Activated CD4-positive, alpha-beta memory T cell treated with anti-CD3 and anti-CD28 coated beads for 36 hours (primary cell): ENCODE measurements around the gene MCRS1. TPM values are rescaled to one million over a fixed set of nuclear protein-coding genes. Genes with fewer than 3 reads are reported as not detected.
A peak's percentile ranks its signal among the peaks of the same experiment; 100 is the strongest.
"Not testable (repeated sequence)": the region's sequence is repeated elsewhere in the genome, so short reads cannot be mapped to it uniquely, and the experiment has no call there.

Experiments
- CTCF ChIA-PET: fragments of 350-600 bp; sonication (Branson Sonifier 250); formaldehyde crosslinking; loops from one replicate; lab custom pipeline; 2021; ENCODE audit warnings: antibody characterized with exemption, inconsistent platforms; lab: Charles Lee
- POLR2A ChIA-PET: fragments of 350-600 bp; sonication (Branson Sonifier 250); formaldehyde crosslinking; loops from one replicate; lab custom pipeline; 2021; ENCODE audit warnings: antibody characterized with exemption; lab: Charles Lee
- DNase-seq: peaks from one replicate; pipeline ENCODE4 v3.0.0-alpha.2; 2020
- H3K27ac Mint-ChIP-seq: one replicate; pipeline ENCODE4 v1.8.0; 2021; ENCODE audit warnings: mixed read lengths
- H3K27me3 Mint-ChIP-seq: one replicate; pipeline ENCODE4 v1.8.0; 2021; ENCODE audit warnings: mixed read lengths
- H3K36me3 Mint-ChIP-seq: one replicate; pipeline ENCODE4 v1.8.0; 2021; ENCODE audit warnings: mixed read lengths
- H3K4me1 Mint-ChIP-seq: one replicate; pipeline ENCODE4 v1.8.0; 2021; ENCODE audit warnings: low read depth, mixed read lengths
- H3K4me3 Mint-ChIP-seq: one replicate; pipeline ENCODE4 v1.8.0; 2021; ENCODE audit warnings: mild to moderate bottlenecking, mixed read lengths
- H3K9me3 Mint-ChIP-seq: one replicate; pipeline ENCODE4 v1.8.0; 2021; ENCODE audit warnings: mixed read lengths
- intact Hi-C: fragments of 100-400 bp; cut with micrococcal nuclease; formaldehyde crosslinking; loops from one replicate; pipeline ENCODE4 v1.15.1; 2023
- total RNA-seq, 2 experiments: library from RNA; stranded (reverse); gene quantifications; one replicate each; pipeline ENCODE4 v1.2.3, GENCODE V29; 2021

The MCRS1 gene, protein sequence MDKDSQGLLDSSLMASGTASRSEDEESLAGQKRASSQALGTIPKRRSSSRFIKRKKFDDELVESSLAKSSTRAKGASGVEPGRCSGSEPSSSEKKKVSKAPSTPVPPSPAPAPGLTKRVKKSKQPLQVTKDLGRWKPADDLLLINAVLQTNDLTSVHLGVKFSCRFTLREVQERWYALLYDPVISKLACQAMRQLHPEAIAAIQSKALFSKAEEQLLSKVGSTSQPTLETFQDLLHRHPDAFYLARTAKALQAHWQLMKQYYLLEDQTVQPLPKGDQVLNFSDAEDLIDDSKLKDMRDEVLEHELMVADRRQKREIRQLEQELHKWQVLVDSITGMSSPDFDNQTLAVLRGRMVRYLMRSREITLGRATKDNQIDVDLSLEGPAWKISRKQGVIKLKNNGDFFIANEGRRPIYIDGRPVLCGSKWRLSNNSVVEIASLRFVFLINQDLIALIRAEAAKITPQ
- 10 to 100 TPM; 52.3 to 56.8 TPM for total RNA-seq

DNA sequence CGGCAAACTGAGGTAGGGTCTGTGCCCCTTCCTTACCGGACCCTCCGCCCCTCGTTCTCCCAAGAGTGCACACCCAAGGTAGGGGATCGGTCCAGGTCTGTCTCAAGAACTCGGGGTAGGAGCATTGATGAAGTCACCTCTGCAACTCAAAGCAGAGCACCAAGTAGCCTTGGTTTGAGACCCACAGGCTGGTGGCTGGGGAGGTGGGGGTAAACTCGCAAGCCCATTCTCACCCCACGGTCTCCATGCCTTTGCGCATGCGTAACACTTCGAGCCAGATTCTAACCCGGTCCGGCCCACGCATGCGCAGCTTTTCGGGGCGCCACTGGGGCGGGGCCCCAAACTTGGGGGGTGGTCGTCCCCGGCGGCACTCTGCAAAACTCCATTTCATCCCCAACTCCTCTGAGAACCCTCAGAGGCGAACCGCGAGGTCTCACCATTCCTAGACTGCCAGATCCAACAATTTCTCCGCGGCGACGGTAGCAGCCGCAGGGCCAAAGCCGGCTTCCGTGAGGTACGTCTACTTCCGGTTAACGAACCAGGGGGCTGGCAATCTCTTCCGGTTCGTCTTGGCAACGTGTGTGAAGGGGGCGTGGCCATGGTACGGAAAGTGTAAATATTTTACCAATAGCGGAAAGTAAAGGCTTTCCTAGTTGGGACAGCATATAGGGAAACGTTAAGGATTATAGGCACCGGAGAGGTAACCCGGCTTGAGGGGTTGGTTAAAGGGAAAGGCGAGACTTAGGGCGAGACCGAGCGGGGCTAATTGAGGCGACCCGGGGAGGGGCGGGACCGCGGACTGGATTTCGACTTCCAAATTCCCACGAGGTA, at the start of gene MCRS1:
Gene MCRS1, minus strand, starts transcription at position 532 of the 831 bp plus-strand sequence. CDS start 1,411 bp downstream, outside the sequence.
- ChIA-PET CTCF (interaction anchor here (0.6 to 1.5 kb wide), 11 partner anchors 13 to 220 kb away, joined by 3 to 7 read pairs (median 4); partner anchors contain the start of gene PRPF40B), POLR2A (interaction anchor here (0.5 to 2.5 kb wide), 5 partner anchors 15 to 315 kb away, joined by 3 to 7 read pairs (median 4); partner anchors contain the start of genes FMNL3 and SPATS2)
- no peaks in the 10 kb centered on the region for H3K27me3 Mint-ChIP-seq
- H3K4me3 Mint-ChIP-seq = peak within 1 kb of the TSS; percentile 98
- H3K27ac Mint-ChIP-seq = peak within 1 kb of the TSS; percentile 96
- intact Hi-C loops = loop anchor here (1.0 to 2.0 kb wide), 3 partner anchors 54 to 201 kb away; partner anchors contain the start of genes SPATS2 and TMBIM6
- peaks cover 11% of the 10 kb centered on the region for H3K36me3 Mint-ChIP-seq
- DNase-seq = peak; percentile 90
- peaks cover 47% of the 10 kb centered on the region for H3K4me1 Mint-ChIP-seq
- no peaks in the 10 kb centered on the region for H3K9me3 Mint-ChIP-seq

DNA sequence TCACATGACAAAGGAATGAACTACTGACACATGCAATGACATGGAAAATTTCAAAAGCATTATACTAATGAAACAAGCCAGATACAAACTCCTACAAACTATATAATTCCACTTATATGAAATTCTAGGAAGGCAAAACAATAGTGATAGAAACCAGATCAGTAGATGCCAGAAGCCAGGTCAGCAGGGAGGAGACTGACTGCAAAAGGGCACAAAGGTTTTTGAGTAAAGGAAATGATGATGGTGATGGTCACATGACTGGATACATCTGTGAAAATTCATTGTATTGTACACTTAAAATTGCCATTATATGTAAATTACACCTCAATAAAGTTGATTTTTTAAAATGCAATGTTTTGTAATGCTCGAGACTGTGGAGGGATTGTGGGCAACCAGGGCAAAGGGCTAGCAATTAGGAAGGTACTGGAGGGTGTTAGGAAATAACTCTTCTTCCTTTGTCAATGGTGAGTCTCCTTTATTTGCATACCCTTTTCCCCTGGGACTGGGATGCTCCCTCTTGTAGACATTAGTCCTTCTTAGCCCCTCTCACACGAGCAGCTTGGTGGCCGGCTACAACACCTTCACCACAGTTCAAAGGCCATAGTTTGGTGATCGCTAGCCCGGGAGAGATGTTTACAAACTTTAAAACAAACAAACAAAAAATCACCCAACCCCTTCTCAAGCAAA, 48.7 kb upstream of the MCRS1 start:
- CTCF ChIA-PET = interaction anchor here (0.6 kb wide), 1 partner anchor 106 kb away, joined by 3 read pairs; no protein-coding TSS in a partner anchor

DNA sequence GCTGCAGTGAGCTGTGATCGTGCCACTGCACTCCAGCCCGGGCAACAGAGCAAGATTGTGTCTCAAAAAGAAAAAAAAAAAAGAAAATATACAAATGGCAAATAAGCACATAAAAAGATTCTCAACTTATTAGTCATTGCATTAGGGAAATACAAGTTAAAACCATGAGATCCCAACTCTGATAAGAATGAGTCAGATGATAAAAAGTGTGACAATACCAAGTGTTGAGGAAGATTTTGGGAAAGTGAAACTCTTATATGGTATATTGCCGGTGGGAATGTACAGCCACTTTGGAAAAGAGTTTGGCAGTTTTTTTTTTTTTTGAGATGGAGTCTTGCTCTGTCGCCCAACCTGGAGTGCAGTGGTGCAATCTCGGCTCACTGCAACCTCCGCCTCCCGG, 47.8 kb upstream of the MCRS1 start:
- Mint-ChIP-seq H3K27ac (no peak overlapping the region), H3K4me3 (no peak overlapping the region), H3K27me3 (peaks cover 6% of the 10 kb centered on the region), H3K4me1 (no peaks in the 10 kb centered on the region), H3K36me3 (no peaks in the 10 kb centered on the region), H3K9me3 (no peaks in the 10 kb centered on the region)
- intact Hi-C loops = no loop called here
- DNase-seq = no peak
- POLR2A ChIA-PET = no interaction called here
- CTCF ChIA-PET = no interaction called here

More for the DNA sequence above, 48.7 kb upstream of the MCRS1 start:
- no peak for DNase-seq
- peaks cover 5% of the 10 kb centered on the region for H3K4me1 Mint-ChIP-seq
- H3K27ac Mint-ChIP-seq = no peak overlapping the region
- H3K9me3 Mint-ChIP-seq = no peaks in the 10 kb centered on the region
- H3K36me3 Mint-ChIP-seq = no peaks in the 10 kb centered on the region
- POLR2A ChIA-PET = no interaction called here
- H3K4me3 Mint-ChIP-seq = no peak overlapping the region
- H3K27me3 Mint-ChIP-seq = peaks cover 6% of the 10 kb centered on the region
- intact Hi-C loops = no loop called here

DNA sequence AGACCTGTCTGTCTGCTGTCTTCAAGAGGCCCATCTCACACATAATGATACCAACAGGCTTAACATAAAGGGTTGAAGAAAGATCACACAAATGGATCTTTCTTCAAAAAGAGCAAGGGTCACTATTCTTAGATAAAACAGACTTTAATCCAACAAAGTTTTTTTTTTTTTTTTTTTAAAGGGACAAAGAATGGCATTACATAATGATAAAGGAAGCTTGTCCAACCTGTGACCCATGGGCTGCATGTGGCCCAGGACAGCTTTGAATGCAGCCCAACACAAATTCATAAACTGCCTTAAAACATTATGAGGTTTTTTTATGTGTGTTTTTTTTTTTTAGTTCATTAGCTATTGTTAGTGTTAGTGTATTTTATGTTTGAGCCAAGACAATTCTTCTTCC, 44.3 kb upstream of the MCRS1 start:
- no peaks in the 10 kb centered on the region for H3K4me1 Mint-ChIP-seq
- H3K27ac Mint-ChIP-seq = no peak overlapping the region
- peaks cover 4% of the 10 kb centered on the region for H3K9me3 Mint-ChIP-seq
- POLR2A ChIA-PET = interaction anchor here (0.7 kb wide), 1 partner anchor 9 kb away, joined by 3 read pairs; no protein-coding TSS in a partner anchor
- CTCF ChIA-PET = interaction anchor here (0.7 to 1.2 kb wide), 2 partner anchors 98 to 108 kb away, joined by 3 read pairs; no protein-coding TSS in a partner anchor
- intact Hi-C loops = no loop called here
- no peaks in the 10 kb centered on the region for H3K36me3 Mint-ChIP-seq
- no peak for DNase-seq
- H3K27me3 Mint-ChIP-seq = peaks cover 3% of the 10 kb centered on the region
- H3K4me3 Mint-ChIP-seq = no peak overlapping the region

DNA sequence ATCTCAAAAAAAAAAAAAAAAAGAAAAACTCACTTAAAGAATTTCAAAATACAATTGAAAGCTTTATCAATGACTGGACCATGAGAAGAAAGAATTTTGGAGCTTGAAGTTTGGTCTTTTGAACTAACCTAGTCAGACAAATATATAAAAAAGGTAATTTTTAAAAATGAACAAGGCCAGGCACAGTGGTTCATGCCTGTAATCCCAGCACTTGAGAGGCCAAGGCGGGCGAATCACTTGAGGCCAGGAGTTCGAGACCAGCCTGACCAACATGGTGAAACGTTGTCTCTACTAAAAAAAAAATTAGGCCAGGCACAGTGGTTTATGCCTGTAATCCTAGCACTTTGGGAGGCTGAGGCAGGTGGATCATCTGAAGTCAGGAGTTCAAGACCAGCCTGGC, 42.8 kb upstream of the MCRS1 start:
- H3K27me3 Mint-ChIP-seq, H3K9me3 Mint-ChIP-seq, H3K4me1 Mint-ChIP-seq, intact Hi-C loops, H3K4me3 Mint-ChIP-seq, DNase-seq, H3K27ac Mint-ChIP-seq, H3K36me3 Mint-ChIP-seq: not testable (repeated sequence)
- CTCF ChIA-PET = interaction anchor here (1.2 kb wide), 1 partner anchor 97 kb away, joined by 3 read pairs; no protein-coding TSS in a partner anchor
- POLR2A ChIA-PET = interaction anchor here (0.6 kb wide), 1 partner anchor 614 kb away, joined by 3 read pairs; no protein-coding TSS in a partner anchor

DNA sequence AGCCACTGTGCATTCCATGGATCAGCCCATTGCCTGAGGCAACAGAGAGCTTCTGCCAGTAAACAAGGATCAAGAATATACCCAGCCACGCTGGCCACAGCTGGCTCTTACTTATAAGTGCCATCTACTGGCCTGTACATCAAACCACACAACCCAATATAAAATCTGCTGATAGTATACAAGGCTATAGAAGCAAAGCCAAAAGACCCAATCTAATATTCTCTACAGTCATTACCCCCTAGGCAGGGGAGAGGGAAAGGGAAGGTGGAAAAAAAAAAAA, 41.9 kb upstream of the MCRS1 start:
- ChIA-PET POLR2A (no interaction called here), CTCF (no interaction called here)
- no peaks in the 10 kb centered on the region for H3K4me1 Mint-ChIP-seq
- intact Hi-C loops = no loop called here
- DNase-seq = no peak
- H3K27me3 Mint-ChIP-seq = peaks cover 2% of the 10 kb centered on the region
- H3K4me3 Mint-ChIP-seq = no peak overlapping the region
- no peaks in the 10 kb centered on the region for H3K36me3 Mint-ChIP-seq
- H3K9me3 Mint-ChIP-seq = peaks cover 4% of the 10 kb centered on the region
- H3K27ac Mint-ChIP-seq = no peak overlapping the region

DNA sequence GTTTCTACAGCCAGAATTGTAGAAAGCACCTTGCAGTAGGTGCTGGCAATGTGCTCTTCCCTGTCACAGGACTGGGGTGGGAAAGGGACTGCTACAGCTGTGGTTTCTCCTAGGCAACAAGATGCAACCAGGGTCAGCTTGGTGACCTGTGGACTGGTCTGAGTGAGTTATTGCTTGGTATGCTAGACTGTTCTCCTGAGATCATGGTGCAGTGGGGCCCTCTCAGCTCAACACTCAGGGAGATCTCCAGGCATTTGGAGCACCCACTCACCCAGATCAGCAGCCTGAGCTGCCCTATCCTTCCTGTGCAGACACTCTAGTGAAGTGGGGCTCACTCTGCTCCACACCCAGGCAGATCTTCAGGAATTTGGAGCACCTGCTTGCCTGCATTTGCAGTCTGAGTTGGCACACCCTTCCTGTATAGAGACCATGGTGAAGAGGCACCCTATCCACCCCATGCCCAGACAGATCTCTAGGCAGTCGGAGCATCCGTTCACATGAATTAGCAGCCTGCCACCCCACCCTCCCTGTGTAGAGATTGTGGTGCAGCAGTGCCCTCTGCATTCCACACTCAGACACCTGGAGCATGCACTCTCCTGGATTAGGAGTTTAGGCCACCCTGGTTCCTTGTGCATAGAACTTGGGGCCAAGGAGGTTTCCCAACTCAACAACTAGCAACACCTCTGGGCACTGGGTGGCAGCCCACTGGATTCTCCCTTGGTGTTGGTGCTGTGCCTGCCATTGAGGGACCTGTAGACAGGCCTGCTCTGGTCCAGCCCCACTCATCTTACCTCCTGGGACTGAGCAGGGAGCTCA, 41.3 kb upstream of the MCRS1 start:
- no peak for DNase-seq
- Mint-ChIP-seq H3K4me3 (no peak overlapping the region), H3K9me3 (peaks cover 4% of the 10 kb centered on the region), H3K4me1 (no peaks in the 10 kb centered on the region), H3K27me3 (peaks cover 2% of the 10 kb centered on the region), H3K27ac (no peak overlapping the region), H3K36me3 (no peaks in the 10 kb centered on the region)
- ChIA-PET CTCF (no interaction called here), POLR2A (no interaction called here)
- intact Hi-C loops = no loop called here

DNA sequence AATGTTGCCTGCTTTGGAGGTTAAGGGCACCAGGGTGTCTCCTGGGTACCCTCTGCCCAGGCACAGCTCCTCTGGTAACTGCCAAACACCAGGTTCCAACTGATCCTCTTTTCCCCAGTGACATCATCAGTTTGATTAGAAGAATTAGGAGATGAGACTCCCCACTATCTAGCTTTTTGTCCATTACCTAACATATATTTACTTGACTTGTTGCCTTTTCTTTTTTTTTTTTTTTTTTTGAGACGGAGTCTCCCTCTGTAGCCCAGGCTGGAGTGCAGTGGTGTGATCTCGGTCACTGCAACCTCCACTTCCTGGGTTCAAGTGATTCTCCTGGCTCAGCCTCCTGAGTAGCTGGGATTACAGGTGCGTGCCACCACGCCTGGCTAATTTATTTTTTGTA, 37.6 kb upstream of the MCRS1 start, which contains the start of gene FAM186B:
Gene FAM186B, minus strand, starts transcription at position 101 of the 400 bp plus-strand sequence. CDS start 162 bp downstream, outside the sequence.
- POLR2A ChIA-PET, H3K36me3 Mint-ChIP-seq, H3K4me3 Mint-ChIP-seq, H3K4me1 Mint-ChIP-seq, H3K9me3 Mint-ChIP-seq, H3K27me3 Mint-ChIP-seq, H3K27ac Mint-ChIP-seq, DNase-seq, intact Hi-C loops: not testable (repeated sequence)
- CTCF ChIA-PET = interaction anchor here (1.0 to 1.3 kb wide), 2 partner anchors 18 to 93 kb away, joined by 3 read pairs; partner anchors contain the start of gene PRPF40B

DNA sequence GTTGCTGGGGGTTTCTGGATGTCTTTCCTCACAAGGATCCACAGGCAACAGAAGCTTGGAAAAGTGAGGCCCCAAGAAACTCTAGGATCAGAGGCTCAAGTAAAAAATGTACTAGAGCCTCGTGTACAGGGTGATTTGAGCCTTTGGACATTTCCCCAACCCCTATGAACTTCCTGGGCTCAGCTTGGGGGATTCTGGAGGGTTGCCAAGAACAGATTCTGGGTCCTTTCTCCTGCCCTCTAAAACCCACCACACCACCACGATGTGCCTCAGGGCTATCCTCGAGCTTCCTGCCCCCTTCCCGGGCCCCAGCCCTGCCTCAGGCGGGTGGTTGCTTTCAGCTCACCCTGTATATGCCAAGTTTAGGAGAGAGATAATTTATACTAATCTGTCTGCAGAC, 36.9 kb upstream of the MCRS1 start:
- no peaks in the 10 kb centered on the region for H3K9me3 Mint-ChIP-seq
- POLR2A ChIA-PET = no interaction called here
- CTCF ChIA-PET = interaction anchor here (1.0 to 1.3 kb wide), 2 partner anchors 19 to 92 kb away, joined by 3 read pairs; partner anchors contain the start of gene PRPF40B
- H3K36me3 Mint-ChIP-seq = no peaks in the 10 kb centered on the region
- no peaks in the 10 kb centered on the region for H3K27me3 Mint-ChIP-seq
- no peak for DNase-seq
- H3K4me3 Mint-ChIP-seq = no peak overlapping the region
- no peak overlapping the region for H3K27ac Mint-ChIP-seq
- intact Hi-C loops = no loop called here
- H3K4me1 Mint-ChIP-seq = no peaks in the 10 kb centered on the region

DNA sequence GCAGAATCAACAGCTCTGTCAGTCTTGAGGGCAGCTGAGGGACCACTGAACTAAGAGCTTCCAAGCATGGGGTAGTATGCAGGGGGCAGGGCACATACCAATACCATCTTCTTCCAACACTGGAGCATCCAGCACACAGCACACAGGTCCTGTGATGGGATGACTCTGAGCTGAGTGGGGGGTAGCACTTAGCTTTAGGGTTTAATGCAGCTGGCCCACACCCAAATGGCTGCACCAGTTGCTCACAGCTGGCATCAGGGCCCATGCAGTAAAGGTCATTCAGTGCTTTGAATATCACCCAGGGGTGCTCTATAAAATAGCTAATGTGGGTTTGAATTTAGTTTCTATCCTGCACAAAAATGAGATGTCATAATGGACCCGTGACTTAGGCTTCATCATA, 35.8 kb upstream of the MCRS1 start:
- Mint-ChIP-seq H3K27ac (no peak overlapping the region), H3K27me3 (no peaks in the 10 kb centered on the region), H3K36me3 (no peaks in the 10 kb centered on the region), H3K9me3 (no peaks in the 10 kb centered on the region), H3K4me1 (no peaks in the 10 kb centered on the region), H3K4me3 (no peak overlapping the region)
- POLR2A ChIA-PET = no interaction called here
- CTCF ChIA-PET = interaction anchor here (2.8 kb wide), 1 partner anchor 23 kb away, joined by 10 read pairs; no protein-coding TSS in a partner anchor
- intact Hi-C loops = no loop called here
- no peak for DNase-seq

DNA sequence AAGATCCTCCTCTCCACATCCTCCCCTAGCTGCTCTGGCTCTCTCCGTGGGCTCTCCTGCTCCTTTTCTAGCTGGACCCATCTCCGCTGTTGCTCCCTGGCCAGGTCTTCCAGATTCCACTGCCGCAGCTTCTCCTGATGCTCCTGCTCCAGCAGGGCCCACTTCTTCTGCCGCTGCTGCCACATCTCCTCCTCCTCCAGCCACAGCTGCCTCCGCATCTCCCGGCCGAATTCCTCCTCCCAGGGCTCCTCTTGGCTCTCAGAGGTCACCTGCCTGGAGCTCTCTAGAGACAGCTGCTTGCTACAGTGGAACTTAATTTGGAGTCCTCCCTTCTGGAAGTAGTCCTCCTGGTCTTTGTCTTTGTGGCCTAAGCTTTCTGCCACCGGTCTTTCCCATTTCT, 32.0 kb upstream of the MCRS1 start:
- no peaks in the 10 kb centered on the region for H3K4me1 Mint-ChIP-seq
- POLR2A ChIA-PET = no interaction called here
- H3K4me3 Mint-ChIP-seq = no peak overlapping the region
- H3K27ac Mint-ChIP-seq = no peak overlapping the region
- H3K27me3 Mint-ChIP-seq = no peaks in the 10 kb centered on the region
- CTCF ChIA-PET = interaction anchor here (1.3 kb wide), 1 partner anchor 51 kb away, joined by 3 read pairs; no protein-coding TSS in a partner anchor
- no peaks in the 10 kb centered on the region for H3K36me3 Mint-ChIP-seq
- H3K9me3 Mint-ChIP-seq = no peaks in the 10 kb centered on the region
- intact Hi-C loops = no loop called here
- DNase-seq = no peak
